Activated naive CD8-positive, alpha-beta T cell treated with anti-CD3 and anti-CD28 coated beads, Interleukin-2, amount 50 U/mL, for 16 hours (primary cell): ENCODE results near the gene TAPBP.
"Not testable (repeated sequence)": the region's sequence is repeated elsewhere in the genome, so short reads cannot be mapped to it uniquely, and the experiment has no call there.

Source experiments
- DNase-seq: peaks from one replicate; pipeline ENCODE4 v3.0.0-alpha.2; 2020; ENCODE audit warnings: low read depth, low spot score

TAPBP gene

GRCh38 chr6:33277663-33278391 is 36.1 kb downstream of the TAPBP start:
- no peak for DNase-seq

GRCh38 chr6:33276864-33277662 is 36.8 kb downstream of the TAPBP start, which contains the start of gene B3GALT4:
TSS of gene B3GALT4 (plus strand) at chr6:33277123. CDS start at chr6:33277420, 297 bp downstream.
- DNase-seq, result peak; percentile 41

GRCh38 chr6:33276581-33276863 is 37.4 kb downstream of the TAPBP start:
- no peak for DNase-seq

GRCh38 chr6:33275795-33276580 is 37.9 kb downstream of the TAPBP start:
- DNase-seq, result not testable (repeated sequence)

GRCh38 chr6:33273924-33274902 is 39.7 kb downstream of the TAPBP start:
- no peak for DNase-seq

GRCh38 chr6:33273129-33273923 is 40.6 kb downstream of the TAPBP start:
- DNase-seq, result no peak

- no peak for DNase-seq
Observed at GRCh38 chr6:33272275-33273128, 41.4 kb downstream of the TAPBP start.

- DNase-seq, result peak; percentile 77
Observed at GRCh38 chr6:33271468-33272274, 42.2 kb downstream of the TAPBP start, which contains the start of the genes RPS18 and VPS52. TSS of gene RPS18 (plus strand) at chr6:33272075. CDS start at chr6:33272120, 45 bp downstream. TSS of gene VPS52 (minus strand) at chr6:33271876. CDS start at chr6:33271675, 201 bp downstream.

- no peak for DNase-seq
Observed at GRCh38 chr6:33271117-33271467, 42.8 kb downstream of the TAPBP start.

GRCh38 chr6:33264015-33264414 is 49.9 kb downstream of the TAPBP start:
- no peak for DNase-seq

GRCh38 chr6:33262490-33262889 is 51.4 kb downstream of the TAPBP start:
- DNase-seq, result not testable (repeated sequence)

- DNase-seq, result no peak
Observed at GRCh38 chr6:33259032-33259431, 54.8 kb downstream of the TAPBP start.

GRCh38 chr6:33254591-33254990 is 59.3 kb downstream of the TAPBP start:
- DNase-seq, result no peak

- DNase-seq, result no peak
Observed at GRCh38 chr6:33252759-33253158, 61.1 kb downstream of the TAPBP start.

GRCh38 chr6:33251395-33252012 is 62.4 kb downstream of the TAPBP start:
- no peak for DNase-seq

GRCh38 chr6:33250731-33251130 is 63.1 kb downstream of the TAPBP start:
- DNase-seq, result no peak

GRCh38 chr6:33249732-33250630 is 63.9 kb downstream of the TAPBP start:
- DNase-seq, result no peak
